Suprapubic skin (tissue), 4 donors: ENCODE data around the gene KRT76. TPM values are rescaled to one million over a fixed set of nuclear protein-coding genes. Genes with fewer than 3 reads are reported as not detected.
"Not testable (repeated sequence)": the region's sequence is repeated elsewhere in the genome, so short reads cannot be mapped to it uniquely, and the experiment has no call there.

Source experiments
- DNase-seq, 2 donors: peaks; one replicate each; pipeline ENCODE4 v3.0.0-alpha.2; 2019; ENCODE audit warnings: low spot score in 2 of 2
- H3K27ac ChIP-seq: fragments of 200-600 bp; sonication (generic); one replicate; pipeline ENCODE4 v1.5.1; 2019
- H3K27me3 ChIP-seq: fragments of 200-600 bp; sonication (generic); one replicate; pipeline ENCODE4 v1.5.1; 2019
- H3K36me3 ChIP-seq: fragments of 200-600 bp; sonication (generic); one replicate; pipeline ENCODE4 v1.5.1; 2019
- H3K4me1 ChIP-seq: fragments of 200-600 bp; sonication (generic); one replicate; pipeline ENCODE4 v1.5.1; 2019
- H3K4me3 ChIP-seq: fragments of 200-600 bp; sonication (generic); one replicate; pipeline ENCODE4 v1.5.1; 2019; ENCODE audit warnings: mild to moderate bottlenecking
- H3K9me3 ChIP-seq: fragments of 200-600 bp; sonication (generic); one replicate; pipeline ENCODE4 v1.5.1; 2019
- CTCF ChIP-seq, 2 donors: fragments of 200-600 bp in 1 of 2; fragments of 450-650 bp in 1 of 2; sonication (generic) in 1 of 2; IDR thresholded peaks; one replicate each; pipeline ENCODE4 v1.5.1; 2016 to 2019; ENCODE audit warnings: antibody characterized with exemption in 2 of 2, mild to moderate bottlenecking in 1 of 2, moderate library complexity in 1 of 2
- EP300 ChIP-seq: sonication (generic); formaldehyde crosslinking; IDR thresholded peaks from one replicate; pipeline ENCODE4 v1.6.1; 2017; ENCODE audit warnings: antibody characterized with exemption
- POLR2A ChIP-seq, 2 donors: fragments of 450-650 bp; IDR thresholded peaks; one replicate each; pipeline ENCODE4 v1.6.1; 2017; ENCODE audit warnings: antibody characterized with exemption in 2 of 2, mild to moderate bottlenecking in 2 of 2, moderate library complexity in 2 of 2
- POLR2AphosphoS5 ChIP-seq, 3 donors: sonication (generic); formaldehyde crosslinking; IDR thresholded peaks; one replicate each; pipeline ENCODE4 v1.6.1; 2017; ENCODE audit warnings: antibody characterized with exemption in 3 of 3
- WGBS: methylation state at CpG from one replicate; pipeline ENCODE4 v1.1.5; 2018; 5-methylcytosine and 5-hydroxymethylcytosine counted together
- total RNA-seq, 4 donors: library from RNA; depleted of rRNA; stranded (reverse); fragments of >200 nt; gene quantifications; one replicate each; pipeline ENCODE4 v1.1.0, GENCODE V29; 2016

The KRT76 gene
- total RNA-seq, 4 donors from 2014 or later: not detected

GRCh38 chr12:52761802-52762201 lies 15.3 kb downstream of the KRT76 start:
- 92% methylated on average over 2 of the region's 2 CpGs for WGBS
- H3K36me3 ChIP-seq: no peaks in the 10 kb centered on the region
- DNase-seq: no peak
- peaks cover 12% of the 10 kb centered on the region for H3K9me3 ChIP-seq
- no peaks in the 10 kb centered on the region for H3K4me1 ChIP-seq
- TF ChIP-seq CTCF (IDR thresholded peaks at IDR 0.05) (no peak), POLR2A (IDR thresholded peaks at IDR 0.05) (no peak), EP300 (no peak), POLR2AphosphoS5 (IDR thresholded peaks at IDR 0.05) (no peak)
- H3K4me3 ChIP-seq: no peak overlapping the region
- no peak overlapping the region for H3K27ac ChIP-seq
- H3K27me3 ChIP-seq: peaks cover 9% of the 10 kb centered on the region

GRCh38 chr12:52761218-52761617 lies 15.9 kb downstream of the KRT76 start:
- H3K4me3 ChIP-seq, H3K27ac ChIP-seq, DNase-seq, H3K4me1 ChIP-seq, H3K36me3 ChIP-seq, H3K27me3 ChIP-seq: not testable (repeated sequence)
- peaks cover 12% of the 10 kb centered on the region for H3K9me3 ChIP-seq
- WGBS: 83% methylated on average over 8 of the region's 8 CpGs

- Histone ChIP-seq H3K27me3 (peaks cover 9% of the 10 kb centered on the region), H3K4me1 (no peaks in the 10 kb centered on the region), H3K36me3 (no peaks in the 10 kb centered on the region), H3K27ac (no peak overlapping the region), H3K9me3 (peaks cover 12% of the 10 kb centered on the region), H3K4me3 (no peak overlapping the region)
- DNase-seq: no peak
- TF ChIP-seq POLR2AphosphoS5 (IDR thresholded peaks at IDR 0.05): no peak
- TF ChIP-seq EP300: no peak
- no peak for TF ChIP-seq POLR2A (IDR thresholded peaks at IDR 0.05)
- TF ChIP-seq CTCF (IDR thresholded peaks at IDR 0.05): no peak
Measured at GRCh38 chr12:52760623-52761022, 16.5 kb downstream of the KRT76 start.

- 65% methylated on average over 2 of the region's 2 CpGs for WGBS
- DNase-seq: no peak
- H3K27me3 ChIP-seq: peaks cover 9% of the 10 kb centered on the region
- no peak overlapping the region for H3K27ac ChIP-seq
- no peaks in the 10 kb centered on the region for H3K36me3 ChIP-seq
- TF ChIP-seq POLR2AphosphoS5 (IDR thresholded peaks at IDR 0.05): no peak
- no peak for TF ChIP-seq CTCF (IDR thresholded peaks at IDR 0.05)
- no peak for TF ChIP-seq EP300
- TF ChIP-seq POLR2A (IDR thresholded peaks at IDR 0.05): no peak
- no peak overlapping the region for H3K4me3 ChIP-seq
- H3K4me1 ChIP-seq: no peaks in the 10 kb centered on the region
- peaks cover 12% of the 10 kb centered on the region for H3K9me3 ChIP-seq
Measured at GRCh38 chr12:52759695-52760094, 17.4 kb downstream of the KRT76 start.

GRCh38 chr12:52759218-52759617 lies 17.9 kb downstream of the KRT76 start:
- TF ChIP-seq CTCF (IDR thresholded peaks at IDR 0.05): no peak
- TF ChIP-seq POLR2AphosphoS5 (IDR thresholded peaks at IDR 0.05): no peak
- TF ChIP-seq POLR2A (IDR thresholded peaks at IDR 0.05): no peak
- no peak for TF ChIP-seq EP300
- H3K36me3 ChIP-seq: no peaks in the 10 kb centered on the region
- no peak for DNase-seq

GRCh38 chr12:52757449-52758176 lies 19.5 kb downstream of the KRT76 start:
- Histone ChIP-seq H3K4me3 (no peak overlapping the region), H3K27ac (no peak overlapping the region), H3K27me3 (peaks cover 9% of the 10 kb centered on the region), H3K9me3 (peaks cover 12% of the 10 kb centered on the region), H3K36me3 (no peaks in the 10 kb centered on the region), H3K4me1 (no peaks in the 10 kb centered on the region)
- TF ChIP-seq POLR2A (IDR thresholded peaks at IDR 0.05) (no peak), EP300 (no peak), CTCF (IDR thresholded peaks at IDR 0.05) (no peak), POLR2AphosphoS5 (IDR thresholded peaks at IDR 0.05) (no peak)
- no peak for DNase-seq
- WGBS: 17% methylated on average over 1 of the region's 1 CpG

More at GRCh38 chr12:52759218-52759617, 17.9 kb downstream of the KRT76 start:
- Histone ChIP-seq H3K9me3 (peaks cover 12% of the 10 kb centered on the region), H3K4me3 (no peak overlapping the region), H3K27me3 (peaks cover 9% of the 10 kb centered on the region), H3K4me1 (no peaks in the 10 kb centered on the region), H3K27ac (no peak overlapping the region)
- 46% methylated on average over 2 of the region's 2 CpGs for WGBS
